ENCODE data around the gene RNF125.

The RNF125 gene

GRCh38 chr18:32091724-32092421, 73.2 kb downstream of the RNF125 start, which contains the start of gene RNF138:
Gene RNF138 (plus strand): TSS chr18:32091874. CDS start chr18:32092777, 903 bp downstream.
- DNase-seq = peak; percentile 16

GRCh38 chr18:32092422-32093101, 73.9 kb downstream of the RNF125 start:
- peak; percentile 81 for DNase-seq

GRCh38 chr18:32093102-32093511, 74.5 kb downstream of the RNF125 start:
- DNase-seq = no peak

GRCh38 chr18:32093523-32093922, 74.9 kb downstream of the RNF125 start:
- DNase-seq = no peak

GRCh38 chr18:32095192-32095899, 76.7 kb downstream of the RNF125 start:
- no peak for DNase-seq

GRCh38 chr18:32095900-32096229, 77.2 kb downstream of the RNF125 start:
- no peak for DNase-seq

GRCh38 chr18:32096946-32097345, 78.3 kb downstream of the RNF125 start:
- no peak for DNase-seq

GRCh38 chr18:32104516-32104915, 85.9 kb downstream of the RNF125 start:
- no peak for DNase-seq

GRCh38 chr18:32110005-32110404, 91.4 kb downstream of the RNF125 start:
- no peak for DNase-seq

- DNase-seq = no peak
Measured at GRCh38 chr18:32111706-32112105, 93.1 kb downstream of the RNF125 start.

- DNase-seq = no peak
Measured at GRCh38 chr18:32112826-32113225, 94.2 kb downstream of the RNF125 start.

GRCh38 chr18:32114293-32114942, 95.8 kb downstream of the RNF125 start:
- DNase-seq = no peak

GRCh38 chr18:32122039-32122438, 103.4 kb downstream of the RNF125 start:
- no peak for DNase-seq
